Stimulated activated CD8-positive, alpha-beta memory T cell treated with anti-CD3 and anti-CD28 coated beads, Interleukin-15, amount 100 ng/mL, for 48 hours (primary cell): ENCODE data around the gene FRMD8.

Experiments used
- DNase-seq, 2 donors: peaks; one replicate each; pipeline ENCODE4 v3.0.0-alpha.2; 2020; ENCODE audit warnings: low read depth in 2 of 2

FRMD8 gene

GRCh38 chr11:65376138-65376713, 10.2 kb upstream of the FRMD8 start:
- no peak for DNase-seq

DNA sequence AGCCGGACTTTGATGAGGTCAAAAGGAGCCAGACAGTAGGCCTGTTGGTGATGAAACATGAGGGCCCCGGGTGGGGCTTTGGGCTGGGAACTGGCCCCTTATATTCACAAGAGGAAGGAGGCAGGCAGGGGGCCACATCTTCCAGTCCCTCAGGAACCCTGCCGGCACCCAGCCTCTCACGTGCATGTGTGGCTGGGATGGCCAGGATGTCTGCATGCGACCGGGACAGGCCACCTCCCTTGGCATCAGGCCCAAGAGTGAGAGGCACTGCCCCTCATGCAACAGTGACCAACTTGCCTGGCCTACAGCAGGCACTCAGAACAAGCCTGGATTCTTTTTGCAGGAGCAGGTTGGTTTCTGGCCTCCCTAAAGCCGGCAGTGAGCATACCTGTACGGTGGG, 9.4 kb upstream of the FRMD8 start:
- DNase-seq = no peak

- DNase-seq = no peak
Measured at GRCh38 chr11:65377777-65378176, 8.7 kb upstream of the FRMD8 start.

DNA sequence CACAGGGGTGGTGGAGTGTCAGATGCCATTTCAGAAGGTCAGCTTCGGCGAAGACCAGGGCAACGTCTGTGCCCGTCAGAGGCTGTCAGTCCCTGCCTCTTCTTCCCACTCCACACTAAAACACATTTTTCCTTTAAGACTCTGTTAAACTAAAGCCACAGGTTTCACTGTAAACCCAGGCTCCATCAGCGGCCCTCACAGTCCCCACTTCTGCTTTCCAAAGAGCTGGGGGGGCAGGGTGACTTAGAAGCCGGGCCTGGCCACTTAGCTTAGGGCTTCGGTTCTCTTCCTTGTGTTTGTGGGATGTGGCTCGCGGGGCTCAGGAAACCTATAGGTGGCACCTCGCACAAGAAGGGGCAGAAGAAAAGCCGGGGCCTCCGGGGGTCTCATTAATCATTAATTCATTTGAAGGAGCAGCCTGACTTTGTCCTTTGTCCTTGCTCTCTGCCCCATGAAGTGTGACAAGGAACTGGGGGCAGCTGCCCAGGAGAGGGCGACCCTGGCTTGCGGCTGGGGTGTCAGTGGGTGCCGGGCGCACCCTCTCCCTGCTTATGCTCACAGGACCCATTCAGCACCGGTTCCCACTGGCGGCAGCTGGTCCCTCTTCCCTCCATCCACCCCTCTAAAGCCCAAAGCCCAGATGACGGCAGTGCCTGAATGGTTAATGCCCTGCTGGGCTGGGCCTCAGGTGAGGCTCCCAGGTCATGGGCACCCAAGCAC, 8.1 kb upstream of the FRMD8 start:
- no peak for DNase-seq

- no peak for DNase-seq
Measured at GRCh38 chr11:65378928-65379638, 7.4 kb upstream of the FRMD8 start.

DNA sequence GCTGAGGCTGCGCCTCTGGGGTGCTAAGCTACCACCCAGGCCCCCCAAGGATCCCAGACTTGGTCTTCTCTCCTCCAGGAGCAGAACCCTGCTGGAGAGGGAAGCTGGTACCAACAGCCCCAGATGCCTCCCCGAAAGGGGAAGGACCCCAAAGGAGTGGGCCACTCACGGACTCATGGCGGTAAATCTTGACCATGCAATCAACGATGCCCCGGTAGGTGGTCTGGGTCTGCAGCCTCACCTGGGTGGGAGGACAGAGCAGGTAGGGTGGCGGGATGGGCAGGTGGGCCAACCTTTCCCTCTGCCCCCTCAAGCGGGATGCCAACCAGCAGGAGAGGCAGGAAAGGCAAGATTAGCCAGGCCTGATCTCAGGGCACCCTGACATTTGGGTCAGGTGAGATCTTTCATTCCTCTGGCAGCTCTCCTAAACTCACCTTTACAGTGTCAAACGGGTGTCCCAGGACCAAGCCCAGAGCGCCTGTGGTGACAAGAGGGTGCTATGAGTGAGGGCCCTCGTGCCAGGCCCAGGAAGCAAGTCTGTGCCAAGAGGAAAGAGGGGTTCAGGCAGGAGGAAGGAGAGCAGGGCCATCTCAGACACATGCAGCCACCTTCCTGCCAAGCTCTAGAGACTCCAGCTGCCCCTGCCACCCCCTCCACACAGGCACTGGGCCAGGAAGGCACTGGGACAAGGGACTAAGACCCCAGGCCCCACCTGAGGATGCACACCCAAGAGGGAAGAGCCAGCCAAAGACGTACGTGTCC, 6.6 kb upstream of the FRMD8 start:
- DNase-seq = no peak

DNA sequence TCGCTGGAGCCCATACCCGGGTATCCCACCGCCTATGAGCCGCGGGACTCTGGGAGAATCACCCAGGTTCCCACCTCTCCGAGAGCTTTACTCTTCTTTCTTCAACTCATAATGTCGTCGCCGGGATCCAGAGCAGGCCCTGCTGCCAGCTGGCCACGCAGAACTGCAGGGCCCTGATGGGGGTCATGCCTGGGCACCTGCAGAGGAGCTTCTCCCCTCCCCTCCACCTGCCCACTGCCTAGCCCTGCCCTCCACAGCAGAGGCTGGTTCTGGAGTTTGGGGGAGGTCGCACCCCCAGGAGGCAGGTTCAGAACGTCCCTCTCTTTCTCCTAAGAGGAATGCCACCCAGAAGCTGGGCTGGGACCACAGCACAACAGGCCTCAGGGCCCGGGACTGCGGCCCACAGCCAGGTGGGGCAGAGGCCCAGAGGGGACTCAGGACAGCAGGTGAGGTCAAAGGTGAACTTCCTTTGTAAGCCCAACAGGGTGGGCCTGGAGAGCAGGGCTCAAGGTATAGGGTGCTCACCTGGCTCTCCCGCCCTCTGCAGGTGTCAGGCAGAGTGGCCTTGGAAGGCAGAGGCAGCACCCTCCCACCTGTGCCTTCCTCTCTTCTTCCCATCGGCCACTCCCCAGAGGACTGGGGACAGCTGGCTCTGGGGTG, 5.8 kb upstream of the FRMD8 start:
- no peak for DNase-seq

DNA sequence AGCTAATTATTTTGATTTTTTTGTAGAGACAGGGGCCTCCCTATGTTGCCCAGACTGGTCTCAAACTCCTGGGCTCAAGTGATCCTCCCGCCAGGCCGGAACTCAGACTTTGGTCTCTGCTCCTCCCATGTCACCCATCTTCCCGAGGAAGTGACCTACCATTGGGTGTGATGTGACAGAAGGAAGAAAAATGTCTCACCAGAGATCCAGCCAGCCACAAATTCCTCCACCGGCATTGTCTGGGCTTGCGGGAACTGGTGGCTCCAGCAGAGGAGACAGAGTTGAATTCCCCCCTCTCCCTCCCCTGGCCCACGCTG, 4.8 kb upstream of the FRMD8 start:
- no peak for DNase-seq

DNA sequence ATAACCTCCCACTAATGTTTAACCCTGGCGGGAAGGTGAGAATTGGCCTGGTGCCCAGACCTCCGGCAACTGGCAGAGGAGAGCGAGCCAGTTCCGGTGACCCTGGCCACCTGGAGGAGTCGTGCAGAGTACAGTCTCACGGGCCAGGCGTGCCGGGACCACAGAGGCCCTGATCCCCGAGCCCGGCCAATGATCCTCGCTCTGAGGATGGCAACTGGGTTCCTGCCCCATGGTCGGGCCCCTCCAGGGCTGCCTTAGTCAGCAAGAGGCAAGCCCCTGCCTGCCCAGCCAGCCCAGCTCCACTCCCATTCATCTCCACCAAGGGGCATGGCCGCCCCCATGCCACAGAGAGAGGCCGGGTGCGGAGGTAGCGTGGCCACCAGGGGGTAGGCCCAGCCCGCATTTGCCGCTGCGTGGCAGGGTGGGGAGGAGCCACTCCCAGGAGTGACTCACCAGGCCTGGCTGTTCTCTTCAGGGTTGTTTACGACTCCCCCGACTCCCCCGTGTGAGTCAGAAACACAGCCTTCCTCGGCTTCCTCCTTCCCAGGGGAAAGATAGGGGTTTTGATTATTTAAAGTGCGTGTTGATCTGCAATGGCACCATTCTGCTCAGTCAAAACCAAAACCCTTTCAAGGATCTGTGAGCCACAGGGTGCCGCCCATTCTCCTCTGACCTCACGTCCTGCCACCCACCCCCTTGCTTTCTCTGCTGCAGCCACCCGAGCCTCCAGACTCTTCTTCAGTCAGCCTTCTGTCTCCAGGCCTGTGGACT, 4.2 kb upstream of the FRMD8 start, which contains the start of gene SLC25A45:
Gene SLC25A45 (minus strand): TSS at position 614 of the 771 bp plus-strand sequence. CDS start 695 bp downstream, outside the sequence.
- DNase-seq = peak; percentile 90 to 93

GRCh38 chr11:65382804-65383368, 3.6 kb upstream of the FRMD8 start:
- DNase-seq = no peak

GRCh38 chr11:65383778-65384177, 2.7 kb upstream of the FRMD8 start:
- no peak for DNase-seq

- DNase-seq = no peak
Measured at GRCh38 chr11:65384301-65384889, 2.0 kb upstream of the FRMD8 start.

- no peak for DNase-seq
Measured at GRCh38 chr11:65388731-65389130, 2.3 kb downstream of the FRMD8 start.

DNA sequence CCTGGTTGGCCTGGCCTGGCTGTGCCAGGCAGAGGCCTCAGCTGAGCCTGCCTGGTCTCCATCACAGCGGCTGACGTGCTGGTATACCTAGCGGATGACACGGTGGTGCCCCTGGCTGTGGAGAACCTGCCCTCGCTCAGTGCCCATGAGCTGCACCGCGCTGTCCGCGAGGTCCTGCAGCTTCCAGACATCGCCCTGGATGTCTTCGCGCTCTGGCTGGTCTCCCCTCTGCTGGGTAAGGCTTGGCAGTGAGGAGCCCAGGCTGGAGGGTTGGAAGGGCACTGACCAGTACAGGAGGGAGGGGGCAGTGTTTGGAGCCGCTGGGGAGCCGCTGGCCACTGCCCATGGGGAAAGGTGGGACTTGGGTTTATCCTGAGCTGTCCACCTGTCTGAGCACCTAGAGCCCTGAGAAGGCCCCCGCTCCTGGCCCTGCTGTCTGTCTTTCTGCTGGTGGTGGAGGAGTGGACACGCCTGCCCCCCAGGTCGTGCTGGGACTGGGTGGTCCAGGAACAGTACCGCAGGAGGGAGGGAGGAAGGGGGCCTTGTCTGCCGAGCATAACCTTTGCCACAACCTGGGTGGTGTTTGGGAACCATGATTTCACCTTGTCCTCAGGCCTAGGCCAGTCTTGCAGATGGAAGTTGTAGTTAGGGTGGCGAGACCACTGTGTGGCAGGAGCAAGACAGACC, 3.0 kb downstream of the FRMD8 start:
- DNase-seq = no peak

- DNase-seq = no peak
Measured at GRCh38 chr11:65390099-65390941, 3.9 kb downstream of the FRMD8 start.

- DNase-seq = no peak
Measured at GRCh38 chr11:65390996-65391395, 4.6 kb downstream of the FRMD8 start.

- DNase-seq = no peak
Measured at GRCh38 chr11:65392186-65392829, 5.9 kb downstream of the FRMD8 start.

DNA sequence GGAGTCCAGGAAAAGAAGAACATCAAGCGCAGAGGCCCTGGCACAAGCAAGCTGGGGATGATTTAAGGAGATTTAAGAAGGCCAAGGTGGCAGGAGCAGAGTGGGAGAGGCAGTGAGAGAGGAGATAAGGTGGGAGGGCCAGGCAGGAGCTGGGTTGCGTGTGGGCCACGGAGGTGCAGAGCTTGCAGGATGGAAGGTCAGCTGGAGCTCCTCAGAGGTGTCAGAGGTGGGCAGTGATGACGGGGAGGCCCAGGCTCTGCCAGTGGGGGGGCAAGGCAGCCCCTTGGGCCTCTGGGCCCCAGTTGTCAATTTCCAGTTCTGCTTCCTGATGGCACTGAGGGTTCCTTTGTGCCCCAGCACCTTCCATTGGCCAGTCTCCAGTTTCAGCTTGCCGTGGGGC, 6.5 kb downstream of the FRMD8 start:
- no peak for DNase-seq
